Fibroblast of villous mesenchyme (primary cell): ENCODE measurements around the gene SCRT2. TPM values are rescaled to one million over a fixed set of nuclear protein-coding genes. Genes with fewer than 3 reads are reported as not detected.

Source experiments
- DNase-seq: peaks from one replicate; pipeline ENCODE4 v3.0.0-alpha.2; 2010; ENCODE audit warnings: low read depth
- H3K4me3 ChIP-seq: 2 replicates; pipeline ENCODE4 v1.5.1; 2011; ENCODE audit warnings: low read depth, mild to moderate bottlenecking, low read length
- total RNA-seq: library from RNA; depleted of rRNA; stranded (reverse); fragments of >200 nt; gene quantifications from 2 replicates; pipeline ENCODE4 v1.2.3, GENCODE V29; 2012
- TF ChIP-seq, protein P1 (sequence below): IDR thresholded peaks from 2 replicates; pipeline ENCODE4 v1.5.1; 2012; ENCODE audit warnings: low read depth, mild to moderate bottlenecking, low read length; ENCODE audit not compliant: insufficient read depth

The SCRT2 gene
- total RNA-seq, 1 donor: not detected

DNA sequence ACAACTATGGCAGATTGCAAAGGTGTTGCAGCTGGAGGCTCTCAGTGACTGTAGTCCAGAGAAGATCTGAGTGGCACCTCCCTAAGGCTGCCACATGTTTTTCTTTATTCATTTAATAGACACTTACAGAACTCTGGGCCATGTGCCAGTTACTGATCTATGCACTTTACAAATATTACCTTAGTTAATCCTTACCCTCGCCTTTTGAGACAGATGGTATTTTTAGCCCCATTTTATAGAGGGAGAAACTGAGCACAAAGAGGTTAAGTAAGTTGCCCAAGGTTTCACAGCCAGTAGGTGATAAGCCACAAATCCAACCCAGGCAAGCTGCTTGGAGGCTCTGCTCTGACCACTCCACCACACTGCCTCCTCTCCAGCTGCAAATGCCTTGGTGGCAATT is 6.5 kb upstream of the SCRT2 start:
- TF ChIP-seq, protein P1, sequence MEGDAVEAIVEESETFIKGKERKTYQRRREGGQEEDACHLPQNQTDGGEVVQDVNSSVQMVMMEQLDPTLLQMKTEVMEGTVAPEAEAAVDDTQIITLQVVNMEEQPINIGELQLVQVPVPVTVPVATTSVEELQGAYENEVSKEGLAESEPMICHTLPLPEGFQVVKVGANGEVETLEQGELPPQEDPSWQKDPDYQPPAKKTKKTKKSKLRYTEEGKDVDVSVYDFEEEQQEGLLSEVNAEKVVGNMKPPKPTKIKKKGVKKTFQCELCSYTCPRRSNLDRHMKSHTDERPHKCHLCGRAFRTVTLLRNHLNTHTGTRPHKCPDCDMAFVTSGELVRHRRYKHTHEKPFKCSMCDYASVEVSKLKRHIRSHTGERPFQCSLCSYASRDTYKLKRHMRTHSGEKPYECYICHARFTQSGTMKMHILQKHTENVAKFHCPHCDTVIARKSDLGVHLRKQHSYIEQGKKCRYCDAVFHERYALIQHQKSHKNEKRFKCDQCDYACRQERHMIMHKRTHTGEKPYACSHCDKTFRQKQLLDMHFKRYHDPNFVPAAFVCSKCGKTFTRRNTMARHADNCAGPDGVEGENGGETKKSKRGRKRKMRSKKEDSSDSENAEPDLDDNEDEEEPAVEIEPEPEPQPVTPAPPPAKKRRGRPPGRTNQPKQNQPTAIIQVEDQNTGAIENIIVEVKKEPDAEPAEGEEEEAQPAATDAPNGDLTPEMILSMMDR: no peak
- no peak for DNase-seq
- no peak overlapping the region for H3K4me3 ChIP-seq

DNA sequence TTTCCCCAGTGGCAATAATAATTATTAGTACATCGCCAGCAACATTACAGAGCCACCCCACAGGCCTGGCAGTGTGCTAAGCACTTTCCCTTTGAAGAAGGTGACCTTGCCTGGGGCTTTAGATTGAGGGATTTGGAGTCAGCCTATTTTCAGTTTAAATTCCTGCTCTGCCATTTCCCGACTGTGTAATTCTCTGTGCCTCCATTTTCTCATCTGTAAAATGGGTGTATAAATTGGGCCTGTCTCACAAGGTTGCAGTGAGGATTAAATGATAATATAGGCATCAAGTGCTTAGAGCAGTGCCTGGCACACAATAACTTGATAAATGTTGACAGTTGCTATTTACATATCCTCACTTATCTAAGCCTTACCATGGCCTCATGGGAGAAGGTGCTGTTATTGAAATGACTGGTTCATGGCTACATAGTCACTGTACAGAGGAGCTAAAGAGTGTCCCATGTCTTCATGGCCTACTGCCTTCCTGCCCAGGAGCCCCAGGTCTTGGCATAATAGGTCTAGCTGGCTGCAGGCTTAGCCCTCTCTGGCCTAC is 5.1 kb upstream of the SCRT2 start:
- TF ChIP-seq, protein P1: no peak
- no peak for DNase-seq
- H3K4me3 ChIP-seq: no peak overlapping the region

DNA sequence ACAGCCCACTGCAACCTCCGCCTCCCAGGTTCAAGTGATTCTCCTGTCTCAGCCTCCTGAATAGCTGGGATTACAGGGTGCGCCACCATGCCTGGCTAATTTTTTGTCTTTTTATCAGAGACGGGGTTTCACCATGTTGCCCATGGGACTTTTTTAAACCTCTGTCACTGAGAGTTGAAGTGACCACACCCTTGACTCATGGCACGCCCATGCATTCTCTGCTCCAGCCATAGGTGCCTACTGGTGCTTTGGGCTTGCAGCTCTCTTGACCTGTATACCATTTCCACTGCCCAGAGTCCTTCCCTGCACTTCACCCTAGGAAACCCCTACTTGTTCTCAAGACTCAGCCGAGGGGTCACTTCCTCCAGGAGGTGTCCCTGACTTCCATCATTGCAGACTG is 2.4 kb upstream of the SCRT2 start:
- no peak overlapping the region for H3K4me3 ChIP-seq
- no peak for DNase-seq
- TF ChIP-seq, protein P1: no peak

DNA sequence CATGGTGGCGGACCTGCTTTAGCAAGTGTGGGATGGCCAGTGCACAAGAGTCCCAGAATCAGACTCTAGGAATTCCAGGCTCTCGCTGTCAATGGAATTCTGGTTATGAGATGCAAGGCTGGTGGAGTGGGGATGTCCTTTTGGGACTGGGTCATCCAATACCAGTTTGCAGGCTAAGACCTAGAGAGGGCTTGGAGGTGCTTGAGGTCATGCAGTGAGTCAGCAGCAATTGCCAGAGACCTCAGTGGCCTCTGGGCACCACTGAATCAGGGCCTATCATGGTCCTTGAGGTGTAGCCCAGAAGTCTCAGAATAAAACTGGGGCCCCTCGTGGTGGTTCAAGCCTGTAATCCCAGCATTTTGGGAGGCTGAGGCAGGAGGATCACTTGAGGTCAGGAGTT is 1.4 kb upstream of the SCRT2 start:
- no peak for DNase-seq

DNA sequence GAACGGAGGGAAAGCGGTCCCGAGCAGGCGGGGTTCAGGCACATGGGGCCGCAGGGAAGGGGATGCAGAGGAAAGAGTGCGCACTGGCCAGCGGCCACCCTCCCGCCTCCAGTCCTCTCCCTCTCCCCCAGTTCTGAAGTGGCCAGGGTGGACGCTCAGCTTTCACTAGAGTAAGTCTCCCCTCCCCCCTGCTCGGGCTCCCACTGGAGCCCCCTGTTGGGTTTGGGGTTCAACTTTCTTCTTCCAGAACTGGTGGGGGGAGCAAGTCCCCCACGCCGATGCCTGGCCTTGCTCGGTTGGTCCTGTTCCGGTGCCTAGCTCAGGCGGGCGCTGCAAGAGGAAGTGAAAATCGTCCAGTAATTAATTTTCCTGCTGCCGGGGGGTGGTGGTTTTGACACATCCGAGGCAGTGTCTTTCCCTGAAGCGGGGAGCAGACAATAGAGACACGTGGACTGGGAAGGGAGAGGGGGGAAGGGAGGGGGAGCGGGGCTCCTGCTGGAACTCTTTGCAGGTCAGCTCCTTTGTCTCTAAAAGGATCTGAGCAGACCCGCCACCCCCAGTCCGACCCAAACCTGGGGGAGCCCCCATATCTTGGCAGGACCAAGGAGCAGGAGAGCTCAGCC is 824 bp upstream of the SCRT2 start:
- no peak for DNase-seq
- TF ChIP-seq, protein P1: no peak
- no peak overlapping the region for H3K4me3 ChIP-seq

More for the DNA sequence above, 1.4 kb upstream of the SCRT2 start:
- TF ChIP-seq, protein P1: no peak
- H3K4me3 ChIP-seq: no peak overlapping the region

DNA sequence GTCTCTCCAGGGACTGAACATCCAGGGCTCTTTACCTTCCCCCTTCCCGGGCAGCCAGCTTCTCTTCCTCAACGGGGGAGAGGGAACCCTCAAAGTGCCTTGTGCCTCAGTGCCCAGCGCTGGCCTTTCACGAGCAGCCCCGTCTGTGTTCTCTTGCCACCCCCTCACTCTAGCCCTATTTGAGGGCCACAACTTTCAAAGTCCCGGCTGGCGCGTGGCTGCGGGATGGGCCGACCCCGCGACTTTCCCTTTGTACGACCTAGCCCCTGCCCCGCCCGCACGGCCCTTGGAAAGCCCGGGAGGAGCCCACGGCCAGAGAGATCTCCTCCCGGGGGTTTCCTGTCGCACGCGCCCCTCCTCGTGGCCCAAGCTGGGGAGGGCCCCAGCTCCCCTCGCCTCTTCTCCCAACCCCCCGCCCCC is 559 bp downstream of the SCRT2 start:
- H3K4me3 ChIP-seq: no peak overlapping the region
- TF ChIP-seq, protein P1: no peak
- no peak for DNase-seq

DNA sequence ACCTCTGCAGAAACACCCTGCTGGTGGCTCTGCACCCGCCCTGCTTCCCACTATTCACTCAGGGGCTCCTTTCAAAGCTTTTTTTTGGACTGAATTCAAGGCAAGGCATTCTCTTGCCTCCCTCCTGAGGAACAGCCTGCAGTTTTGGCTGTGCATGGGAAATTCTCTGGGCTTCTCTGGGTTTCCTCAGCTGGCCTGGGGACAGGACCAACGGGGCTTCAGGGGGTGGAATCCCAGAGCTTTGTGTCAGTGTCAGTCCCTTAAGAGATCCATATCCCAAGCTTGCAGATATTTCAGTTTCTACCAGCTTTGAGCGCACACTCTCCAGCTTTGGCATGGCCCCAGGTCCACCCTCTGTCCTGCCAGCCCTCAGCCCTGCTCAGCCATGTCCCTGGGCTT is 2.0 kb downstream of the SCRT2 start:
- H3K4me3 ChIP-seq: no peak overlapping the region
- no peak for DNase-seq
- TF ChIP-seq, protein P1: no peak
